Activated naive CD4-positive, alpha-beta T cell treated with anti-CD3 and anti-CD28 coated beads for 36 hours (primary cell): ENCODE data around the gene SLC26A2. TPM values are rescaled to one million over a fixed set of nuclear protein-coding genes. Genes with fewer than 3 reads are reported as not detected.

Experiments used
- CTCF ChIA-PET: fragments of 350-600 bp; sonication (Branson Sonifier 250); formaldehyde crosslinking; loops from one replicate; lab custom pipeline; 2021; ENCODE audit warnings: antibody characterized with exemption; lab: Charles Lee
- DNase-seq: peaks from one replicate; pipeline ENCODE4 v3.0.0-alpha.2; 2020
- H3K27ac Mint-ChIP-seq: one replicate; pipeline ENCODE4 v1.8.0; 2021; ENCODE audit warnings: mild to moderate bottlenecking, mixed read lengths
- H3K27me3 Mint-ChIP-seq: one replicate; pipeline ENCODE4 v1.8.0; 2021; ENCODE audit warnings: low read depth, mixed read lengths
- H3K36me3 Mint-ChIP-seq: one replicate; pipeline ENCODE4 v1.8.0; 2021; ENCODE audit warnings: low read depth, mixed read lengths
- H3K4me1 Mint-ChIP-seq: one replicate; pipeline ENCODE4 v1.8.0; 2021; ENCODE audit warnings: low read depth, mixed read lengths
- H3K4me3 Mint-ChIP-seq: one replicate; pipeline ENCODE4 v1.8.0; 2021; ENCODE audit warnings: mild to moderate bottlenecking, moderate library complexity, mixed read lengths
- H3K9me3 Mint-ChIP-seq: one replicate; pipeline ENCODE4 v1.8.0; 2021; ENCODE audit warnings: mixed read lengths
- intact Hi-C: fragments of 100-400 bp; cut with micrococcal nuclease; formaldehyde crosslinking; loops from one replicate; pipeline ENCODE4 v1.15.1; 2023
- total RNA-seq, 2 experiments: library from RNA; stranded (reverse); gene quantifications; one replicate each; pipeline ENCODE4 v1.2.3, GENCODE V29; 2021

SLC26A2 gene
- total RNA-seq, 2 experiments from 2014 or later, result 3.5 to 3.7 TPM

- no peak for DNase-seq
- H3K27me3 Mint-ChIP-seq, result no peaks in the 10 kb centered on the region
- no peak overlapping the region for H3K4me3 Mint-ChIP-seq
- no peaks in the 10 kb centered on the region for H3K36me3 Mint-ChIP-seq
- no peak overlapping the region for H3K27ac Mint-ChIP-seq
- H3K9me3 Mint-ChIP-seq, result no peaks in the 10 kb centered on the region
- intact Hi-C loops, result no loop called here
- H3K4me1 Mint-ChIP-seq, result peaks cover 9% of the 10 kb centered on the region
- CTCF ChIA-PET, result interaction anchor here (1.3 kb wide), 1 partner anchor 121 kb away, joined by 3 read pairs; no protein-coding TSS in a partner anchor
Observed at GRCh38 chr5:149954798-149955197, 5.8 kb upstream of the SLC26A2 start.

GRCh38 chr5:149956685-149957084 lies 3.9 kb upstream of the SLC26A2 start:
- Mint-ChIP-seq H3K4me1 (peaks cover 19% of the 10 kb centered on the region), H3K9me3 (no peaks in the 10 kb centered on the region), H3K36me3 (peaks cover 2% of the 10 kb centered on the region), H3K27ac (no peak overlapping the region), H3K27me3 (no peaks in the 10 kb centered on the region), H3K4me3 (no peak overlapping the region)
- no peak for DNase-seq
- CTCF ChIA-PET, result interaction anchor here (0.6 to 3.4 kb wide), 2 partner anchors 9 to 18 kb away, joined by 3 to 21 read pairs; no protein-coding TSS in a partner anchor
- intact Hi-C loops, result no loop called here

- Mint-ChIP-seq H3K36me3 (peaks cover 2% of the 10 kb centered on the region), H3K27me3 (no peaks in the 10 kb centered on the region), H3K4me1 (peaks cover 30% of the 10 kb centered on the region), H3K9me3 (no peaks in the 10 kb centered on the region), H3K4me3 (no peak overlapping the region), H3K27ac (no peak overlapping the region)
- CTCF ChIA-PET, result interaction anchor here (0.5 to 3.4 kb wide), 6 partner anchors 10 to 1363 kb away, joined by 3 to 27 read pairs (median 5); no protein-coding TSS in a partner anchor
- DNase-seq, result no peak
- intact Hi-C loops, result no loop called here
Observed at GRCh38 chr5:149957855-149958254, 2.7 kb upstream of the SLC26A2 start.

- no peaks in the 10 kb centered on the region for H3K27me3 Mint-ChIP-seq
- intact Hi-C loops, result loop anchor here (1.0 to 10.0 kb wide), 15 partner anchors 19 to 615 kb away; partner anchors contain the start of genes CD74, GRPEL2, HMGXB3 and TCOF1
- peaks cover 30% of the 10 kb centered on the region for H3K4me1 Mint-ChIP-seq
- CTCF ChIA-PET, result interaction anchor here (0.7 to 3.4 kb wide), 15 partner anchors 9 to 365 kb away, joined by 3 to 27 read pairs (median 4); no protein-coding TSS in a partner anchor
- H3K4me3 Mint-ChIP-seq, result peak overlapping the region; percentile 98
- peak; percentile 75 for DNase-seq
- no peaks in the 10 kb centered on the region for H3K9me3 Mint-ChIP-seq
- H3K36me3 Mint-ChIP-seq, result peaks cover 2% of the 10 kb centered on the region
- H3K27ac Mint-ChIP-seq, result peak overlapping the region; percentile 100
Observed at GRCh38 chr5:149959406-149960236, 937 bp upstream of the SLC26A2 start.

GRCh38 chr5:149961186-149961685 lies 678 bp downstream of the SLC26A2 start:
- Mint-ChIP-seq H3K4me1 (peaks cover 30% of the 10 kb centered on the region), H3K4me3 (peak overlapping the region; percentile 98), H3K27me3 (no peaks in the 10 kb centered on the region), H3K9me3 (no peaks in the 10 kb centered on the region), H3K27ac (peak overlapping the region; percentile 55), H3K36me3 (peaks cover 2% of the 10 kb centered on the region)
- intact Hi-C loops, result loop anchor here (2.0 to 10.0 kb wide), 5 partner anchors 312 to 616 kb away; partner anchors contain the start of genes CD74, GRPEL2 and TCOF1
- DNase-seq, result no peak
- CTCF ChIA-PET, result interaction anchor here (0.5 to 2.4 kb wide), 27 partner anchors 10 to 522 kb away, joined by 3 to 50 read pairs (median 4); partner anchors contain the start of gene TIGD6

GRCh38 chr5:149961957-149962409 lies 1.4 kb downstream of the SLC26A2 start:
- Mint-ChIP-seq H3K36me3 (peaks cover 2% of the 10 kb centered on the region), H3K4me1 (peaks cover 30% of the 10 kb centered on the region), H3K4me3 (peak overlapping the region; percentile 98), H3K27ac (no peak overlapping the region), H3K9me3 (no peaks in the 10 kb centered on the region), H3K27me3 (no peaks in the 10 kb centered on the region)
- CTCF ChIA-PET, result interaction anchor here (0.6 to 2.4 kb wide), 35 partner anchors 10 to 325 kb away, joined by 3 to 50 read pairs (median 4); partner anchors contain the start of genes PDE6A and TIGD6
- intact Hi-C loops, result loop anchor here (2.0 to 10.0 kb wide), 5 partner anchors 313 to 617 kb away; partner anchors contain the start of genes CD74, GRPEL2 and TCOF1
- peak; percentile 21 for DNase-seq

GRCh38 chr5:149962601-149963300 lies 2.2 kb downstream of the SLC26A2 start:
- Mint-ChIP-seq H3K36me3 (peaks cover 2% of the 10 kb centered on the region), H3K4me3 (no peak overlapping the region), H3K9me3 (no peaks in the 10 kb centered on the region), H3K4me1 (peaks cover 30% of the 10 kb centered on the region), H3K27me3 (no peaks in the 10 kb centered on the region), H3K27ac (no peak overlapping the region)
- no peak for DNase-seq
- intact Hi-C loops, result loop anchor here (10.0 kb wide), 2 partner anchors 518 to 618 kb away; partner anchors contain the start of gene GRPEL2
- CTCF ChIA-PET, result interaction anchor here (0.6 to 2.4 kb wide), 23 partner anchors 9 to 802 kb away, joined by 3 to 50 read pairs (median 5); partner anchors contain the start of gene TIGD6

GRCh38 chr5:149963729-149964128 lies 3.2 kb downstream of the SLC26A2 start:
- CTCF ChIA-PET, result interaction anchor here (0.6 to 1.0 kb wide), 3 partner anchors 27 to 803 kb away, joined by 3 to 4 read pairs (median 3); no protein-coding TSS in a partner anchor
- H3K36me3 Mint-ChIP-seq, result peaks cover 2% of the 10 kb centered on the region
- intact Hi-C loops, result loop anchor here (10.0 kb wide), 2 partner anchors 519 to 619 kb away; partner anchors contain the start of gene GRPEL2

GRCh38 chr5:149966946-149967345 lies 6.4 kb downstream of the SLC26A2 start:
- CTCF ChIA-PET, result interaction anchor here (0.6 to 1.7 kb wide), 6 partner anchors 16 to 330 kb away, joined by 3 to 8 read pairs (median 3); no protein-coding TSS in a partner anchor
- intact Hi-C loops, result loop anchor here (10.0 kb wide), 2 partner anchors 522 to 622 kb away; partner anchors contain the start of gene GRPEL2
- peaks cover 9% of the 10 kb centered on the region for H3K4me1 Mint-ChIP-seq
- no peak for DNase-seq
- no peaks in the 10 kb centered on the region for H3K27me3 Mint-ChIP-seq
- peaks cover 2% of the 10 kb centered on the region for H3K36me3 Mint-ChIP-seq
- H3K4me3 Mint-ChIP-seq, result no peak overlapping the region
- no peak overlapping the region for H3K27ac Mint-ChIP-seq
- H3K9me3 Mint-ChIP-seq, result no peaks in the 10 kb centered on the region

More at GRCh38 chr5:149963729-149964128, 3.2 kb downstream of the SLC26A2 start:
- Mint-ChIP-seq H3K4me3 (no peak overlapping the region), H3K27ac (no peak overlapping the region), H3K4me1 (peaks cover 30% of the 10 kb centered on the region), H3K27me3 (no peaks in the 10 kb centered on the region), H3K9me3 (no peaks in the 10 kb centered on the region)
- no peak for DNase-seq

GRCh38 chr5:149969181-149969930 lies 8.8 kb downstream of the SLC26A2 start:
- no peak overlapping the region for H3K27ac Mint-ChIP-seq
- peaks cover 2% of the 10 kb centered on the region for H3K36me3 Mint-ChIP-seq
- DNase-seq, result no peak
- intact Hi-C loops, result loop anchor here (10.0 kb wide), 2 partner anchors 525 to 625 kb away; partner anchors contain the start of gene GRPEL2
- CTCF ChIA-PET, result interaction anchor here (1.4 kb wide), 1 partner anchor 150 kb away, joined by 4 read pairs; no protein-coding TSS in a partner anchor
- no peak overlapping the region for H3K4me3 Mint-ChIP-seq
- H3K4me1 Mint-ChIP-seq, result no peaks in the 10 kb centered on the region
- no peaks in the 10 kb centered on the region for H3K27me3 Mint-ChIP-seq
- H3K9me3 Mint-ChIP-seq, result no peaks in the 10 kb centered on the region
